GM21529 (cell line): Measurements from ENCODE around the gene RALGAPB.
"Not testable (repeated sequence)": the region's sequence is repeated elsewhere in the genome, so short reads cannot be mapped to it uniquely, and the experiment has no call there.

ENCODE experiments used
- ATAC-seq: cut with Tn5 transposase; IDR thresholded peaks from one replicate; pipeline ENCODE4 v1.9.1; 2021; ENCODE audit not compliant: unreplicated experiment

RALGAPB gene

GRCh38 chr20:38583306-38583705, 110.7 kb downstream of the RALGAPB start:
- ATAC-seq: no peak

GRCh38 chr20:38584099-38584763, 111.6 kb downstream of the RALGAPB start:
- ATAC-seq: no peak

- ATAC-seq: no peak
Observed at GRCh38 chr20:38585404-38586180, 112.9 kb downstream of the RALGAPB start.

GRCh38 chr20:38586181-38586525, 113.5 kb downstream of the RALGAPB start:
- ATAC-seq: no peak

GRCh38 chr20:38588303-38588702, 115.7 kb downstream of the RALGAPB start:
- ATAC-seq: no peak

- no peak for ATAC-seq
Observed at GRCh38 chr20:38589351-38589750, 116.7 kb downstream of the RALGAPB start.

GRCh38 chr20:38589967-38590675, 117.5 kb downstream of the RALGAPB start:
- no peak for ATAC-seq

GRCh38 chr20:38590676-38591473, 118.2 kb downstream of the RALGAPB start:
- ATAC-seq: no peak

- ATAC-seq: no peak
Observed at GRCh38 chr20:38591474-38592410, 119.1 kb downstream of the RALGAPB start.

GRCh38 chr20:38592411-38592790, 119.8 kb downstream of the RALGAPB start:
- ATAC-seq: not testable (repeated sequence)

- ATAC-seq: not testable (repeated sequence)
Observed at GRCh38 chr20:38594281-38594680, 121.6 kb downstream of the RALGAPB start.

GRCh38 chr20:38595886-38596285, 123.2 kb downstream of the RALGAPB start:
- not testable (repeated sequence) for ATAC-seq

- ATAC-seq: no peak
Observed at GRCh38 chr20:38599410-38599882, 126.8 kb downstream of the RALGAPB start.

- ATAC-seq: no peak
Observed at GRCh38 chr20:38600057-38600456, 127.4 kb downstream of the RALGAPB start.

- ATAC-seq: peak; percentile 82
Observed at GRCh38 chr20:38601216-38602184, 128.9 kb downstream of the RALGAPB start, which contains the start of gene ARHGAP40. TSS of gene ARHGAP40 (plus strand) at chr20:38601809.

- ATAC-seq: no peak
Observed at GRCh38 chr20:38602185-38602581, 129.5 kb downstream of the RALGAPB start.

- ATAC-seq: no peak
Observed at GRCh38 chr20:38603286-38603685, 130.6 kb downstream of the RALGAPB start.

GRCh38 chr20:38604873-38605303, 132.2 kb downstream of the RALGAPB start:
- ATAC-seq: no peak

GRCh38 chr20:38607351-38607750, 134.7 kb downstream of the RALGAPB start:
- ATAC-seq: no peak
